ENCODE results near the gene CXXC5. TPM values are rescaled to one million over a fixed set of nuclear protein-coding genes. Genes with fewer than 3 reads are reported as not detected.

The CXXC5 gene
- total and polyA plus RNA-seq, 9 of the 15 experiments (the other 6 are each of a cell fraction or from before 2014, with no cell fraction given), result 1.9 to 123 (median 45.8) TPM

GRCh38 chr5:139668064-139668880 lies 20.1 kb downstream of the CXXC5 start:
- Histone ChIP-seq H3K36me3 (ENCODE audit: control insufficient read depth, insufficient read depth, low read length) (peaks cover 69% of the 10 kb centered on the region; the same call in 2 of the 3 replicates), H3K79me2 (ENCODE audit: control insufficient read depth, insufficient read depth, low read length) (peaks cover 100% of the 10 kb centered on the region), H3K27me3 (ENCODE audit: control insufficient read depth in 2 of 2, insufficient read depth in 2 of 2, low read length in 2 of 2) (no peaks in the 10 kb centered on the region), H3K4me1 (replicated peaks in 1 of 2; ENCODE audit: control insufficient read depth in 2 of 2, insufficient read depth in 2 of 2, low read length in 2 of 2) (peaks cover 79 to 90% of the 10 kb centered on the region in 2 experiments), H3K27ac (ENCODE audit: extremely low read depth, low read depth, low read length) (peak overlapping the region; percentile 95), H4K20me1 (replicated peaks; ENCODE audit: control insufficient read depth, insufficient read depth, low read length) (peaks cover 40% of the 10 kb centered on the region; the same call in 1 of the 2 replicates), H3K4me2 (ENCODE audit: insufficient read depth, low read length) (peak overlapping the region; percentile 92), H2AFZ (ENCODE audit: low read depth, low read length) (0 out of 2 replicates have a peak overlapping the region, but pooled peaks have one; percentile 15), H3K9me3 (replicated peaks; ENCODE audit: control insufficient read depth, insufficient read depth, low read depth, low read length) (no peaks in the 10 kb centered on the region), H3K9ac (ENCODE audit: insufficient read depth in 1 of 2, low read depth in 2 of 2, low read length in 2 of 2) (peak overlapping the region; percentile 82 to 92), H3K9me1 (ENCODE audit: control insufficient read depth, insufficient read depth, low read length) (peaks cover 7% of the 10 kb centered on the region), H3K4me3 (peak overlapping the region; percentile 39)
- in situ Hi-C loops (cut with MboI) (no loop called here), intact Hi-C loops (cut with micrococcal nuclease) (loop anchor here (2.0 kb wide), 1 partner anchor 23 kb away; no protein-coding TSS in a partner anchor)
- no TSS peak for BruUV-seq (replicated peaks)
- CTCF ChIA-PET (ENCODE audit: low intra/inter-chr PET ratio), result no interaction called here
- POLR2A ChIA-PET, result interaction anchor here (0.6 to 5.0 kb wide), 6 partner anchors 9 to 475 kb away, joined by 3 to 33 read pairs (median 4); no protein-coding TSS in a partner anchor
- DNase-seq (ENCODE audit: extremely low read depth in 1 of 4, low spot score in 3 of 4), result peak; percentile 57 to 84 (median 69)
- WGBS (ENCODE audit: insufficient coverage, low coverage, missing lambda C conversion rate), result 4% methylated on average over 41 of the region's 55 CpGs
- peak; percentile 45 for ATAC-seq
- FAIRE-seq, result peak; percentile 93
- TF ChIP-seq, protein P1, sequence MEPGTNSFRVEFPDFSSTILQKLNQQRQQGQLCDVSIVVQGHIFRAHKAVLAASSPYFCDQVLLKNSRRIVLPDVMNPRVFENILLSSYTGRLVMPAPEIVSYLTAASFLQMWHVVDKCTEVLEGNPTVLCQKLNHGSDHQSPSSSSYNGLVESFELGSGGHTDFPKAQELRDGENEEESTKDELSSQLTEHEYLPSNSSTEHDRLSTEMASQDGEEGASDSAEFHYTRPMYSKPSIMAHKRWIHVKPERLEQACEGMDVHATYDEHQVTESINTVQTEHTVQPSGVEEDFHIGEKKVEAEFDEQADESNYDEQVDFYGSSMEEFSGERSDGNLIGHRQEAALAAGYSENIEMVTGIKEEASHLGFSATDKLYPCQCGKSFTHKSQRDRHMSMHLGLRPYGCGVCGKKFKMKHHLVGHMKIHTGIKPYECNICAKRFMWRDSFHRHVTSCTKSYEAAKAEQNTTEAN (CRISPR knock-in tag; IDR thresholded peaks at IDR 0.05), result 0 out of 2 replicates have a peak, but pooled peaks have one; percentile 53
- TF ChIP-seq ZNF592 (IDR thresholded peaks at IDR 0.05) (0 out of 2 replicates have a peak, but pooled peaks have one; percentile 74), MEIS2 (IDR thresholded peaks at IDR 0.05; ENCODE audit: partially characterized antibody) (peak; percentile 58), ZNF347 (CRISPR knock-in tag; IDR thresholded peaks at IDR 0.05; ENCODE audit: low read depth) (no peak), ZNF124 (CRISPR knock-in tag; IDR thresholded peaks at IDR 0.05) (no peak), NCOR1 (IDR thresholded peaks at IDR 0.05) (peak; percentile 66), ARID4B (CRISPR knock-in tag; IDR thresholded peaks at IDR 0.05) (peak; percentile 47; the same call in 1 of the 2 replicates), ASH1L (IDR thresholded peaks at IDR 0.05; ENCODE audit: borderline replicate concordance, low read depth, partially characterized antibody) (no peak), CCAR2 (IDR thresholded peaks at IDR 0.05; ENCODE audit: low read depth, low read length) (no peak), POU5F1 (IDR thresholded peaks at IDR 0.05; ENCODE audit: borderline replicate concordance, low read depth, low read length, partially characterized antibody) (no peak)

Data from K562 (cell line).